ENCODE measurements around the gene CXorf58.
"Not testable (repeated sequence)": the region's sequence is repeated elsewhere in the genome, so short reads cannot be mapped to it uniquely, and the experiment has no call there.

The CXorf58 gene

GRCh38 chrX:23953908-23954269 is 46.1 kb downstream of the CXorf58 start:
- no peak for DNase-seq (ENCODE audit: low read depth)

- DNase-seq (ENCODE audit: low read depth), result no peak
Measured at GRCh38 chrX:23954396-23954795, 46.6 kb downstream of the CXorf58 start.

- no peak for DNase-seq (ENCODE audit: low read depth)
Measured at GRCh38 chrX:23959781-23960180, 52.0 kb downstream of the CXorf58 start.

GRCh38 chrX:23964191-23964590 is 56.4 kb downstream of the CXorf58 start:
- no peak for DNase-seq (ENCODE audit: low read depth)

GRCh38 chrX:23965630-23966029 is 57.8 kb downstream of the CXorf58 start:
- DNase-seq (ENCODE audit: low read depth), result not testable (repeated sequence)

- DNase-seq (ENCODE audit: low read depth), result no peak
Measured at GRCh38 chrX:23978491-23978890, 70.7 kb downstream of the CXorf58 start.

- DNase-seq (ENCODE audit: low read depth), result no peak
Measured at GRCh38 chrX:23980011-23980441, 72.2 kb downstream of the CXorf58 start.

GRCh38 chrX:23981222-23981621 is 73.4 kb downstream of the CXorf58 start:
- DNase-seq (ENCODE audit: low read depth), result no peak

GRCh38 chrX:23981711-23982110 is 73.9 kb downstream of the CXorf58 start:
- no peak for DNase-seq (ENCODE audit: low read depth)

- DNase-seq (ENCODE audit: low read depth), result no peak
Measured at GRCh38 chrX:23982891-23983290, 75.1 kb downstream of the CXorf58 start.
